K562 (cell line): ENCODE results near the gene CCDC27. TPM values are rescaled to one million over a fixed set of nuclear protein-coding genes. Genes with fewer than 3 reads are reported as not detected.

Experiments used
- ATAC-seq: fragments of 200-7000 bp; cut with Tn5 transposase; 3 replicates; pipeline ENCODE4 v1.9.1; 2020; ENCODE audit warnings: moderate library complexity
- BruUV-seq: library from RNA; stranded (reverse); fragments of 400-500 nt; replicated peaks from 2 replicates; lab custom pipeline; 2021; lab: Mats Ljungman, UMichigan
- CTCF ChIA-PET: fragments of 300-600 bp; formaldehyde crosslinking; extraction: SDS; loops from one replicate; lab custom pipeline; 2021; ENCODE audit warnings: low intra/inter-chr PET ratio; lab: Yijun Ruan, JAX
- POLR2A ChIA-PET: fragments of 300-600, 350-650 bp; sonication (Branson Sonifier 250); formaldehyde crosslinking; extraction: SDS; loops from one replicate; lab custom pipeline; 2021; ENCODE audit warnings: antibody characterized with exemption, inconsistent platforms; lab: Yijun Ruan, JAX
- DNase-seq, 4 experiments: peaks; one replicate each; pipeline versions ENCODE4 v3.0.0 to v3.0.0-alpha.2; 2011 to 2018; ENCODE audit warnings: low spot score in 3 of 4, mixed read lengths in 3 of 4; ENCODE audit errors: extremely low read depth in 1 of 4
- FAIRE-seq: peaks from 2 replicates; lab custom pipeline; 2011; peaks lifted over from hg19 to GRCh38; lab: Jason Lieb, UNC
- H2AFZ ChIP-seq: 2 replicates; pipeline ENCODE4 v1.6.0; 2011; ENCODE audit warnings: low read depth, low read length, control low read depth, inconsistent platforms
- H3K27ac ChIP-seq: fragments of 200-600 bp; 3 replicates; pipeline ENCODE4 v1.8.0; 2011; ENCODE audit warnings: low read depth, mild to moderate bottlenecking, control low read depth, inconsistent platforms, low read length, moderate library complexity, mixed read lengths; ENCODE audit errors: extremely low read depth
- H3K27me3 ChIP-seq, 2 experiments: fragments of 300-600 bp in 1 of 2; 2 replicates in 1 of 2; 3 replicates in 1 of 2; pipeline versions ENCODE4 v1.6.0 to v1.8.0; 2011; ENCODE audit warnings: inconsistent platforms in 2 of 2, low read length in 2 of 2, mild to moderate bottlenecking in 1 of 2, mixed read lengths in 1 of 2, moderate library complexity in 1 of 2; ENCODE audit not compliant: control insufficient read depth in 2 of 2, insufficient read depth in 2 of 2
- H3K36me3 ChIP-seq: fragments of 300-600 bp; 3 replicates; pipeline ENCODE4 v1.8.0; 2011; ENCODE audit warnings: mild to moderate bottlenecking, low read length, inconsistent platforms; ENCODE audit not compliant: control insufficient read depth, insufficient read depth
- H3K4me1 ChIP-seq, 2 experiments: fragments of 200-600 bp in 1 of 2; replicated peaks in 1 of 2; 2 replicates in 1 of 2; 3 replicates in 1 of 2; pipeline versions ENCODE4 v1.5.1 to v1.8.0; 2011; ENCODE audit warnings: inconsistent platforms in 2 of 2, low read length in 2 of 2, mild to moderate bottlenecking in 1 of 2, mixed read lengths in 1 of 2, moderate library complexity in 1 of 2; ENCODE audit not compliant: control insufficient read depth in 2 of 2, insufficient read depth in 2 of 2
- H3K4me2 ChIP-seq: 2 replicates; pipeline ENCODE4 v1.6.1; 2011; ENCODE audit warnings: low read length, control low read depth, inconsistent platforms, mixed read lengths; ENCODE audit not compliant: insufficient read depth
- H3K4me3 ChIP-seq: fragments of 200-600 bp; sonication (generic), shearing (Covaris generic); 2 replicates; pipeline ENCODE4 v1.5.1; 2016; ENCODE audit warnings: control low read depth, inconsistent platforms
- H3K79me2 ChIP-seq: fragments of 200-600 bp; 3 replicates; pipeline ENCODE4 v1.8.0; 2011; ENCODE audit warnings: low read length, inconsistent platforms; ENCODE audit not compliant: control insufficient read depth, insufficient read depth
- H3K9ac ChIP-seq, 2 experiments: 2 replicates each; pipeline versions ENCODE4 v1.6.0 to v1.6.1; 2011; ENCODE audit warnings: low read depth in 2 of 2, low read length in 2 of 2, control low read depth in 1 of 2, inconsistent platforms in 1 of 2, mild to moderate bottlenecking in 1 of 2, mixed read lengths in 1 of 2; ENCODE audit not compliant: insufficient read depth in 1 of 2
- H3K9me1 ChIP-seq: one replicate; pipeline ENCODE4 v1.6.0; 2011; ENCODE audit warnings: inconsistent platforms, mild to moderate bottlenecking, low read length, moderate library complexity; ENCODE audit not compliant: control insufficient read depth, insufficient read depth
- H3K9me3 ChIP-seq: replicated peaks from 2 replicates; pipeline ENCODE4 v1.5.1; 2011; ENCODE audit warnings: low read depth, low read length, inconsistent platforms; ENCODE audit not compliant: control insufficient read depth, insufficient read depth
- H4K20me1 ChIP-seq: replicated peaks from 2 replicates; pipeline ENCODE4 v1.6.1; 2011; ENCODE audit warnings: low read length, inconsistent platforms, mixed read lengths; ENCODE audit not compliant: control insufficient read depth, insufficient read depth
- CBFB ChIP-seq: sonication (generic); formaldehyde crosslinking; IDR thresholded peaks from 2 replicates; pipeline ENCODE4 v1.4.0; 2020; ENCODE audit warnings: mild to moderate bottlenecking, missing genetic modification reagents
- CSDE1 ChIP-seq, 2 experiments: fragments of 450-650 bp; IDR thresholded peaks; 2 replicates each; pipeline ENCODE4 v1.6.1; 2016; ENCODE audit warnings: mild to moderate bottlenecking in 1 of 2
- DMBX1 ChIP-seq: fragments of 250-450 bp; sonication (Bioruptor Pico); IDR thresholded peaks from 2 replicates; pipeline ENCODE4 v1.8.0; 2022; ENCODE audit warnings: inconsistent platforms, mild to moderate bottlenecking, moderate library complexity, borderline replicate concordance
- MEF2D ChIP-seq: conservative IDR thresholded peaks from 2 replicates; pipeline ENCODE4 v1.6.1; 2016; ENCODE audit warnings: low read depth, missing genetic modification characterization, missing compliant biosample characterization
- POLR2AphosphoS5 ChIP-seq: IDR thresholded peaks from 2 replicates; pipeline ENCODE4 v1.6.1; 2011; ENCODE audit warnings: mild to moderate bottlenecking, low read depth, low read length, moderate library complexity; ENCODE audit not compliant: control insufficient read depth, insufficient read depth
- REST ChIP-seq, 2 experiments: fragments of 450-650 bp; formaldehyde crosslinking in 1 of 2; IDR thresholded peaks; 2 replicates each; pipeline versions ENCODE4 v1.4.0 to v1.6.1; 2014 to 2020; ENCODE audit warnings: mild to moderate bottlenecking in 2 of 2, borderline replicate concordance in 1 of 2, low read depth in 1 of 2
- TCFL5 ChIP-seq: fragments of 250-450 bp; sonication (Bioruptor Pico); conservative IDR thresholded peaks from 2 replicates; pipeline ENCODE4 v1.6.1; 2021; ENCODE audit warnings: mild to moderate bottlenecking, moderate library complexity, matching md5 sums
- ZNF224 ChIP-seq: sonication (generic); formaldehyde crosslinking; IDR thresholded peaks from 2 replicates; pipeline ENCODE4 v1.8.0; 2022; ENCODE audit warnings: mild to moderate bottlenecking, missing genetic modification reagents
- WGBS: fragments of 100-300 bp; shearing (Covaris generic); methylation state at CpG from one replicate; pipeline ENCODE4 v1.1.6; 2016; ENCODE audit warnings: low coverage, mixed read lengths; ENCODE audit not compliant: insufficient coverage; ENCODE audit errors: missing lambda C conversion rate; 5-methylcytosine and 5-hydroxymethylcytosine counted together
- in situ Hi-C: fragments of 300-500 bp; cut with MboI; formaldehyde crosslinking; loops from 4 replicates; pipeline ENCODE4 v1.15.0; 2018; ENCODE audit warnings: inconsistent platforms, mixed read lengths
- intact Hi-C: fragments of 100-400 bp; cut with micrococcal nuclease; formaldehyde crosslinking; loops from 2 replicates; pipeline ENCODE4 v1.14.2; 2022
- polyA plus RNA-seq, 8 experiments: library from polyadenylated mRNA; depleted of rRNA in 4 of 8; stranded (reverse) in 5 of 8; unstranded in 3 of 8; fragments of >200 nt; fragmentation: Nextera tagmentation in 2 of 8; fragmentation: Illumina TruSeq in 1 of 8; extraction: Ambion mirVana in 2 of 8; extraction: Trizol in 1 of 8; gene quantifications; 2 replicates each; pipeline versions ENCODE4 v1.2.1 to v1.2.3, GENCODE V29; 2011 to 2014; ENCODE audit warnings: inconsistent platforms in 1 of 8, missing spikeins in 1 of 8
- total RNA-seq, 7 experiments: library from RNA; depleted of rRNA in 6 of 7; stranded (reverse); fragments of >200 nt in 6 of 7; fragmentation: Illumina TruSeq in 2 of 7; extraction: Trizol in 2 of 7; gene quantifications; 2 replicates each; pipeline versions ENCODE4 v1.2.1 to v1.2.3, GENCODE V29; 2011 to 2021; ENCODE audit warnings: low replicate concordance in 1 of 7
- TF ChIP-seq, protein P1 (sequence below): fragments of 450-650 bp; IDR thresholded peaks from 2 replicates; pipeline ENCODE4 v1.6.1; 2017; ENCODE audit warnings: antibody characterized with exemption

Gene CCDC27
- total and polyA plus RNA-seq, 9 of the 15 experiments (the other 6 are each of a cell fraction or from before 2014, with no cell fraction given), result 0.01 to 0.04 TPM; not detected in 7

DNA sequence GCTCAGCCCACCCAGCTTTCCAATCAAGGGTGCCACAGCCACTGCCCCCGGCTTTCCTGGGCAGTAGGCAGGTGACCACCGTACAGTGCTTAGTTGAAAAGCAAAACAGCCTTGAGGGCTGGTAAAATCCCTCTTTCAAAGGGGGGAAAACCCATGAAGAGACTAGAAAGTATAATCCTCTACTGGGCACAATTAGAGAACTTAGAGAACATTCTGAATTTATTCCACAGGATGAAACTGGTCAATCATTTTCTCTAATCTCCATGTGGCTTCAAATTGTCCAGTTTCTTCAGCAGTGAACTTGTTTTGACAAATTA lies 59.3 kb downstream of the CCDC27 start (continued):
- no peak for TF ChIP-seq REST (IDR thresholded peaks at IDR 0.05; ENCODE audit: borderline replicate concordance)
- no peak for TF ChIP-seq REST (CRISPR knock-in tag; IDR thresholded peaks at IDR 0.05; ENCODE audit: low read depth)
- TF ChIP-seq DMBX1, result no peak
- TF ChIP-seq, all 486 proteins: peak for 0

- Histone ChIP-seq H3K27me3 (no peaks in the 10 kb centered on the region), H4K20me1 (no peaks in the 10 kb centered on the region), H3K36me3 (peaks cover 8% of the 10 kb centered on the region; the same call in 1 of the 3 replicates), H3K4me2 (no peak overlapping the region), H3K9me1 (no peaks in the 10 kb centered on the region), H3K4me3 (no peak overlapping the region), H2AFZ (no peak overlapping the region), H3K27ac (no peak overlapping the region), H3K9ac (no peak overlapping the region), H3K9me3 (no peaks in the 10 kb centered on the region), H3K79me2 (no peaks in the 10 kb centered on the region), H3K4me1 (peaks cover 6 to 27% of the 10 kb centered on the region in 2 experiments; a peak in 3 of 5 replicates)
- in situ Hi-C loops, result no loop called here
- 87% methylated on average over 2 of the region's 2 CpGs for WGBS
- ATAC-seq (no peak), DNase-seq (no peak), FAIRE-seq (no peak)
- ChIA-PET CTCF (no interaction called here), POLR2A (interaction anchor here (1.3 kb wide), 1 partner anchor 20 kb away, joined by 4 read pairs; no protein-coding TSS in a partner anchor)
- no TSS peak for BruUV-seq
- intact Hi-C loops, result no loop called here
- TF ChIP-seq TCFL5 (CRISPR knock-in tag) (no peak), ZNF224 (CRISPR knock-in tag) (no peak), POLR2AphosphoS5 (no peak), CBFB (CRISPR knock-in tag) (no peak), MEF2D (tag) (no peak), CSDE1 (IDR thresholded peaks at IDR 0.05) (no peak)
- TF ChIP-seq, protein P1, sequence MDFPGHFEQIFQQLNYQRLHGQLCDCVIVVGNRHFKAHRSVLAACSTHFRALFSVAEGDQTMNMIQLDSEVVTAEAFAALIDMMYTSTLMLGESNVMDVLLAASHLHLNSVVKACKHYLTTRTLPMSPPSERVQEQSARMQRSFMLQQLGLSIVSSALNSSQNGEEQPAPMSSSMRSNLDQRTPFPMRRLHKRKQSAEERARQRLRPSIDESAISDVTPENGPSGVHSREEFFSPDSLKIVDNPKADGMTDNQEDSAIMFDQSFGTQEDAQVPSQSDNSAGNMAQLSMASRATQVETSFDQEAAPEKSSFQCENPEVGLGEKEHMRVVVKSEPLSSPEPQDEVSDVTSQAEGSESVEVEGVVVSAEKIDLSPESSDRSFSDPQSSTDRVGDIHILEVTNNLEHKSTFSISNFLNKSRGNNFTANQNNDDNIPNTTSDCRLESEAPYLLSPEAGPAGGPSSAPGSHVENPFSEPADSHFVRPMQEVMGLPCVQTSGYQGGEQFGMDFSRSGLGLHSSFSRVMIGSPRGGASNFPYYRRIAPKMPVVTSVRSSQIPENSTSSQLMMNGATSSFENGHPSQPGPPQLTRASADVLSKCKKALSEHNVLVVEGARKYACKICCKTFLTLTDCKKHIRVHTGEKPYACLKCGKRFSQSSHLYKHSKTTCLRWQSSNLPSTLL, result no peak
These were observed 61.8 kb downstream of the CCDC27 start for GRCh38 chr1:3814065-3814464.
